HCT116 (cell line): ENCODE measurements around the gene OPN5. TPM values are rescaled to one million over a fixed set of nuclear protein-coding genes. Genes with fewer than 3 reads are reported as not detected.

ENCODE experiments used
- ATAC-seq: fragments of 200-7000 bp; cut with Tn5 transposase; 2 replicates; pipeline ENCODE4 v1.9.1; 2020; ENCODE audit warnings: mild to moderate bottlenecking, moderate library complexity
- BruUV-seq: library from RNA; stranded (reverse); fragments of 400-500 nt; replicated peaks from 2 replicates; lab custom pipeline; 2021; lab: Mats Ljungman, UMichigan
- CTCF ChIA-PET: fragments of 300-600 bp; sonication (Branson Sonifier 250); formaldehyde crosslinking; loops from one replicate; lab custom pipeline; 2021; ENCODE audit warnings: antibody characterized with exemption; lab: Charles Lee
- POLR2A ChIA-PET: fragments of 300-600, 350-600 bp; sonication (Branson Sonifier 250); formaldehyde crosslinking; loops from one replicate; lab custom pipeline; 2021; ENCODE audit warnings: antibody characterized with exemption; lab: Charles Lee
- RAD21 ChIA-PET, 2 experiments: fragments of 300-600 bp; sonication (Branson Sonifier 250); formaldehyde crosslinking; loops; one replicate each; lab custom pipeline; 2023; ENCODE audit warnings: low total read pairs in 2 of 2; ENCODE audit not compliant: uncharacterized antibody in 2 of 2, unreplicated experiment in 2 of 2, low non-redundant PET in 1 of 2; lab: Charles Lee
- DNase-seq: peaks from one replicate; pipeline ENCODE4 v3.0.0-alpha.2; 2010; ENCODE audit warnings: low read depth, low spot score
- H2AFZ ChIP-seq: fragments of 200-600 bp; shearing (Covaris generic), sonication (generic); 2 replicates; pipeline ENCODE4 v1.6.1; 2017; ENCODE audit warnings: low read depth, mixed run types, mixed read lengths, antibody characterized with exemption, low read length; ENCODE audit not compliant: poor library complexity, severe bottlenecking
- H3K27ac ChIP-seq: 2 replicates; pipeline ENCODE4 v1.5.1; 2012; ENCODE audit warnings: low read depth, low read length
- H3K27me3 ChIP-seq: fragments of 200-600 bp; sonication (generic); 2 replicates; pipeline ENCODE4 v1.6.1; 2016; ENCODE audit warnings: mixed run types, low read length, mixed read lengths; ENCODE audit not compliant: insufficient read depth
- H3K36me3 ChIP-seq, 2 experiments: fragments of 200-500 bp in 1 of 2; fragments of 200-600 bp in 1 of 2; sonication (Bioruptor generic) in 1 of 2; sonication (generic) in 1 of 2; 2 replicates each; pipeline versions ENCODE4 v1.5.1 to v1.6.1; 2014 to 2016; ENCODE audit warnings: low read length in 2 of 2, inconsistent platforms in 1 of 2, mixed read lengths in 1 of 2, mixed run types in 1 of 2; ENCODE audit not compliant: insufficient read depth in 2 of 2, control insufficient read depth in 1 of 2
- H3K4me1 ChIP-seq, 2 experiments: fragments of 200-600 bp in 1 of 2; sonication (generic) in 1 of 2; 2 replicates each; pipeline versions ENCODE4 v1.5.1 to v1.6.1; 2012 to 2017; ENCODE audit warnings: low read length in 2 of 2, inconsistent platforms in 1 of 2, mild to moderate bottlenecking in 1 of 2, mixed read lengths in 1 of 2, mixed run types in 1 of 2, moderate library complexity in 1 of 2; ENCODE audit not compliant: insufficient read depth in 2 of 2, control insufficient read depth in 1 of 2
- H3K4me2 ChIP-seq: fragments of 200-600 bp; sonication (generic); 2 replicates; pipeline ENCODE4 v1.6.1; 2017; ENCODE audit warnings: mixed run types, low read length, mixed read lengths
- H3K4me3 ChIP-seq, 2 experiments: fragments of 200-600 bp in 1 of 2; sonication (generic) in 1 of 2; replicated peaks in 1 of 2; 2 replicates each; pipeline ENCODE4 v1.5.1; 2011 to 2016; ENCODE audit warnings: low read length in 2 of 2, control low read depth in 1 of 2, low read depth in 1 of 2, mild to moderate bottlenecking in 1 of 2, mixed read lengths in 1 of 2, mixed run types in 1 of 2
- H3K79me2 ChIP-seq: fragments of 200-600 bp; sonication (generic); 2 replicates; pipeline ENCODE4 v1.6.1; 2017; ENCODE audit warnings: mild to moderate bottlenecking, mixed run types, low read length, moderate library complexity, mixed read lengths; ENCODE audit not compliant: insufficient read depth
- H3K9ac ChIP-seq: fragments of 200-600 bp; sonication (generic); 2 replicates; pipeline ENCODE4 v1.6.1; 2016; ENCODE audit warnings: low read length, mixed read lengths
- H3K9me2 ChIP-seq: fragments of 200-600 bp; sonication (generic), shearing (Covaris generic); 2 replicates; pipeline ENCODE4 v1.6.1; 2017; ENCODE audit warnings: mixed run types, mild to moderate bottlenecking, moderate library complexity; ENCODE audit not compliant: insufficient read depth
- H3K9me3 ChIP-seq, 2 experiments: fragments of 200-500 bp in 1 of 2; fragments of 200-600 bp in 1 of 2; sonication (Bioruptor generic) in 1 of 2; sonication (generic) in 1 of 2; 2 replicates each; pipeline ENCODE4 v1.6.1; 2014 to 2017; ENCODE audit warnings: low read length in 2 of 2, mixed read lengths in 2 of 2, inconsistent platforms in 1 of 2, low read depth in 1 of 2, mild to moderate bottlenecking in 1 of 2, mixed run types in 1 of 2, moderate library complexity in 1 of 2; ENCODE audit not compliant: control insufficient read depth in 1 of 2, insufficient read depth in 1 of 2
- H4K20me1 ChIP-seq: fragments of 200-600 bp; sonication (generic), shearing (Covaris generic); 2 replicates; pipeline ENCODE4 v1.6.1; 2017; ENCODE audit warnings: mixed run types, mild to moderate bottlenecking, moderate library complexity; ENCODE audit not compliant: insufficient read depth
- CBX3 ChIP-seq: IDR thresholded peaks from 2 replicates; pipeline ENCODE4 v1.6.1; 2012; ENCODE audit warnings: low read depth
- CEBPB ChIP-seq: IDR thresholded peaks from 2 replicates; pipeline ENCODE4 v1.6.1; 2012; ENCODE audit warnings: low read depth
- ELF1 ChIP-seq: IDR thresholded peaks from 2 replicates; pipeline ENCODE4 v1.6.1; 2012; ENCODE audit warnings: low read depth, borderline replicate concordance
- EZH2phosphoT487 ChIP-seq: fragments of 200-600 bp; IDR thresholded peaks from 2 replicates; pipeline ENCODE4 v1.6.1; 2018; ENCODE audit warnings: antibody characterized with exemption, borderline replicate concordance
- FOSL1 ChIP-seq: IDR thresholded peaks from 2 replicates; pipeline ENCODE4 v1.6.1; 2012; ENCODE audit warnings: low read depth
- JUND ChIP-seq: IDR thresholded peaks from 2 replicates; pipeline ENCODE4 v1.6.1; 2012
- POLR2AphosphoS5 ChIP-seq: IDR thresholded peaks from 2 replicates; pipeline ENCODE4 v1.6.1; 2011; ENCODE audit warnings: mild to moderate bottlenecking, low read depth, low read length, moderate library complexity
- RAD21 ChIP-seq: IDR thresholded peaks from 2 replicates; pipeline ENCODE4 v1.6.1; 2012; ENCODE audit warnings: low read depth, mild to moderate bottlenecking
- REST ChIP-seq: IDR thresholded peaks from 2 replicates; pipeline ENCODE4 v1.6.1; 2012; ENCODE audit warnings: low read depth
- SP1 ChIP-seq: IDR thresholded peaks from 2 replicates; pipeline ENCODE4 v1.6.1; 2012; ENCODE audit warnings: low read depth
- TCF7L2 ChIP-seq: IDR thresholded peaks from 2 replicates; pipeline ENCODE4 v1.7.0; 2011; ENCODE audit warnings: borderline replicate concordance, inconsistent platforms; ENCODE audit not compliant: insufficient read depth, insufficient read length; ENCODE audit errors: extremely low read depth
- YY1 ChIP-seq: IDR thresholded peaks from 2 replicates; pipeline ENCODE4 v1.6.1; 2011; ENCODE audit warnings: low read length, low read depth, moderate library complexity, mild to moderate bottlenecking; ENCODE audit not compliant: insufficient replicate concordance; ENCODE audit errors: extremely low read depth
- ZFX ChIP-seq: fragments of 450-650 bp; IDR thresholded peaks from 2 replicates; pipeline ENCODE4 v1.6.1; 2017
- ZNF274 ChIP-seq: fragments of 200-500 bp; sonication (Bioruptor generic); IDR thresholded peaks from 2 replicates; pipeline ENCODE4 v1.6.1; 2014; ENCODE audit warnings: mild to moderate bottlenecking, low read depth, low read length, inconsistent platforms
- intact Hi-C: fragments of 100-400 bp; cut with micrococcal nuclease; formaldehyde crosslinking; loops from 2 replicates; pipeline ENCODE4 v1.10.0; 2022
- total RNA-seq: library from RNA; stranded (reverse); gene quantifications from one replicate; pipeline ENCODE4 v1.2.1, GENCODE V29; 2021; ENCODE audit not compliant: unreplicated experiment
- TF ChIP-seq, protein P1 (sequence below), 3 experiments: fragments of 200-600 bp in 1 of 3; sonication (generic) in 1 of 3; IDR thresholded peaks in 2 of 3; conservative IDR thresholded peaks in 1 of 3; 2 replicates each; pipeline ENCODE4 v1.5.1; 2012 to 2017; ENCODE audit warnings: low read depth in 2 of 3, low read length in 2 of 3, antibody characterized with exemption in 1 of 3, borderline replicate concordance in 1 of 3, control low read depth in 1 of 3, mild to moderate bottlenecking in 1 of 3, mixed read lengths in 1 of 3, mixed run types in 1 of 3, moderate library complexity in 1 of 3; ENCODE audit not compliant: insufficient read depth in 1 of 3

OPN5 gene
- total RNA-seq, 1 experiment from 2014 or later = not detected

DNA sequence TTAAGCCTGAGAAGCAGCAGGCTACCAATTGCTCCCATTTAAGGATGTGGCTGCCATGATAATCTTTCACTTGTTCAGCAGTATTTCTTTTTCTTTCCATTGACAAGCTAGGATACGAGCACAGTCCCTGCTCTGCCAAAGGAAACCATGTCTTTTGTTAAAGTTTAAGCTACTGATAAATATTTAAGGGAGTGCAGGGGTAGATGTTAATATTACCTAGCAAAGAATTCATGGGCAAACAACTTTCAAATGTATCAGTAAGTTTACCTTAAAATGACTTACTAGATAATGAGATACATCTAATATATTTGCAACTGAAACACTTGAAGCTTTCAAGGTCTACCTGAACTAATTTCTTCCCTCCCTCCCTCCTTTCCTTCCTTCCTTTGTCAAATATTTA, 77.3 kb downstream of the OPN5 start:
- Histone ChIP-seq H3K9me3 (no peaks in the 10 kb centered on the region), H4K20me1 (no peaks in the 10 kb centered on the region), H3K4me1 (no peaks in the 10 kb centered on the region), H3K27ac (no peak overlapping the region), H3K79me2 (no peaks in the 10 kb centered on the region), H3K4me3 (no peak overlapping the region), H3K36me3 (no peaks in the 10 kb centered on the region), H2AFZ (no peak overlapping the region), H3K4me2 (no peak overlapping the region), H3K27me3 (no peaks in the 10 kb centered on the region)
- ChIA-PET CTCF (no interaction called here), POLR2A (no interaction called here)
- no TSS peak for BruUV-seq
- DNase-seq (no peak), ATAC-seq (no peak)
- intact Hi-C loops = no loop called here
- TF ChIP-seq REST = no peak
- TF ChIP-seq SP1 = no peak
- no peak for TF ChIP-seq FOSL1
- TF ChIP-seq ZFX = no peak
- no peak for TF ChIP-seq RAD21
- no peak for TF ChIP-seq CBX3
- TF ChIP-seq YY1 = no peak
- no peak for TF ChIP-seq ZNF274
- no peak for TF ChIP-seq JUND
- no peak for TF ChIP-seq TCF7L2
- TF ChIP-seq CEBPB = no peak
- no peak for TF ChIP-seq ELF1
- TF ChIP-seq, protein P1, sequence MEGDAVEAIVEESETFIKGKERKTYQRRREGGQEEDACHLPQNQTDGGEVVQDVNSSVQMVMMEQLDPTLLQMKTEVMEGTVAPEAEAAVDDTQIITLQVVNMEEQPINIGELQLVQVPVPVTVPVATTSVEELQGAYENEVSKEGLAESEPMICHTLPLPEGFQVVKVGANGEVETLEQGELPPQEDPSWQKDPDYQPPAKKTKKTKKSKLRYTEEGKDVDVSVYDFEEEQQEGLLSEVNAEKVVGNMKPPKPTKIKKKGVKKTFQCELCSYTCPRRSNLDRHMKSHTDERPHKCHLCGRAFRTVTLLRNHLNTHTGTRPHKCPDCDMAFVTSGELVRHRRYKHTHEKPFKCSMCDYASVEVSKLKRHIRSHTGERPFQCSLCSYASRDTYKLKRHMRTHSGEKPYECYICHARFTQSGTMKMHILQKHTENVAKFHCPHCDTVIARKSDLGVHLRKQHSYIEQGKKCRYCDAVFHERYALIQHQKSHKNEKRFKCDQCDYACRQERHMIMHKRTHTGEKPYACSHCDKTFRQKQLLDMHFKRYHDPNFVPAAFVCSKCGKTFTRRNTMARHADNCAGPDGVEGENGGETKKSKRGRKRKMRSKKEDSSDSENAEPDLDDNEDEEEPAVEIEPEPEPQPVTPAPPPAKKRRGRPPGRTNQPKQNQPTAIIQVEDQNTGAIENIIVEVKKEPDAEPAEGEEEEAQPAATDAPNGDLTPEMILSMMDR (IDR thresholded peaks at IDR 0.05 in 2 of 3, conservative IDR thresholded peaks at IDR 0.05 in 1 of 3; ENCODE audit: borderline replicate concordance in 1 of 3, insufficient read depth in 1 of 3, low read depth in 2 of 3, low read length in 2 of 3) = no peak
- TF ChIP-seq EZH2phosphoT487 = no peak
- no peak for TF ChIP-seq POLR2AphosphoS5
- TF ChIP-seq, all 23 proteins: peak for 0
- RAD21 ChIA-PET = no interaction called here
- Histone ChIP-seq H3K9ac (no peak overlapping the region), H3K9me2 (no peaks in the 10 kb centered on the region)
